Osteoblast (primary cell): ENCODE results near the gene PRTFDC1. TPM values are rescaled to one million over a fixed set of nuclear protein-coding genes. Genes with fewer than 3 reads are reported as not detected.

ENCODE experiments used
- DNase-seq: peaks from one replicate; pipeline ENCODE4 v3.0.0; 2011; ENCODE audit warnings: low spot score, mixed read lengths; ENCODE audit not compliant: insufficient read length; ENCODE audit errors: missing footprints
- H2AFZ ChIP-seq: 2 replicates; pipeline ENCODE4 v1.6.0; 2011; ENCODE audit warnings: mild to moderate bottlenecking, low read length
- H3K27ac ChIP-seq: 2 replicates; pipeline ENCODE4 v1.5.1; 2011; ENCODE audit warnings: mild to moderate bottlenecking, low read depth, low read length, moderate library complexity
- H3K27me3 ChIP-seq: 2 replicates; pipeline ENCODE4 v1.6.0; 2012; ENCODE audit warnings: mild to moderate bottlenecking, control low read depth, inconsistent platforms, low read length, moderate library complexity; ENCODE audit not compliant: insufficient read depth
- H3K36me3 ChIP-seq: 2 replicates; pipeline ENCODE4 v1.5.1; 2011; ENCODE audit warnings: mild to moderate bottlenecking, low read length, control low read depth, moderate library complexity; ENCODE audit not compliant: insufficient read depth
- H3K4me1 ChIP-seq: 2 replicates; pipeline ENCODE4 v1.5.1; 2011; ENCODE audit warnings: mild to moderate bottlenecking, low read length, control low read depth, moderate library complexity; ENCODE audit not compliant: insufficient read depth
- H3K4me2 ChIP-seq: 2 replicates; pipeline ENCODE4 v1.6.0; 2011; ENCODE audit warnings: mild to moderate bottlenecking, low read length; ENCODE audit not compliant: insufficient read depth
- H3K4me3 ChIP-seq: fragments of 200-600 bp; sonication (generic); 3 replicates; pipeline ENCODE4 v1.5.1; 2012; ENCODE audit warnings: mild to moderate bottlenecking, low read length, inconsistent platforms; ENCODE audit not compliant: insufficient read depth
- H3K79me2 ChIP-seq: 2 replicates; pipeline ENCODE4 v1.6.0; 2012; ENCODE audit warnings: mild to moderate bottlenecking, low read length, control low read depth, inconsistent platforms; ENCODE audit not compliant: insufficient read depth
- H3K9me3 ChIP-seq: 2 replicates; pipeline ENCODE4 v1.5.1; 2011; ENCODE audit warnings: low read depth, low read length, control low read depth
- H4K20me1 ChIP-seq: 2 replicates; pipeline ENCODE4 v1.6.0; 2012; ENCODE audit warnings: mild to moderate bottlenecking, low read length, control low read depth; ENCODE audit not compliant: insufficient read depth
- CTCF ChIP-seq: IDR thresholded peaks from 2 replicates; pipeline ENCODE4 v1.5.1; 2011; ENCODE audit warnings: mild to moderate bottlenecking, low read depth, low read length, moderate library complexity; ENCODE audit errors: extremely low read depth
- total RNA-seq: library from RNA; depleted of rRNA; stranded (reverse); fragments of >200 nt; gene quantifications from 2 replicates; pipeline ENCODE4 v1.2.3, GENCODE V29; 2012

The PRTFDC1 gene
- total RNA-seq, 1 donor, result 5.1 TPM

- no peak for DNase-seq
- Histone ChIP-seq H3K27ac (no peak overlapping the region), H3K4me2 (no peak overlapping the region), H3K9me3 (no peaks in the 10 kb centered on the region), H2AFZ (no peak overlapping the region), H3K4me3 (no peak overlapping the region), H3K79me2 (no peaks in the 10 kb centered on the region), H3K4me1 (no peaks in the 10 kb centered on the region), H4K20me1 (no peaks in the 10 kb centered on the region), H3K36me3 (no peaks in the 10 kb centered on the region), H3K27me3 (no peaks in the 10 kb centered on the region)
- TF ChIP-seq CTCF, result no peak
Measured at GRCh38 chr10:24938525-24938924, 13.9 kb downstream of the PRTFDC1 start.

GRCh38 chr10:24938076-24938475 lies 14.3 kb downstream of the PRTFDC1 start:
- TF ChIP-seq CTCF, result no peak
- no peaks in the 10 kb centered on the region for H3K4me1 ChIP-seq
- no peaks in the 10 kb centered on the region for H3K79me2 ChIP-seq
- no peaks in the 10 kb centered on the region for H3K36me3 ChIP-seq
- no peaks in the 10 kb centered on the region for H3K27me3 ChIP-seq
- no peak for DNase-seq
- no peak overlapping the region for H2AFZ ChIP-seq
- no peak overlapping the region for H3K27ac ChIP-seq
- no peak overlapping the region for H3K4me3 ChIP-seq
- H3K4me2 ChIP-seq, result no peak overlapping the region
- no peaks in the 10 kb centered on the region for H3K9me3 ChIP-seq
- H4K20me1 ChIP-seq, result no peaks in the 10 kb centered on the region

- TF ChIP-seq CTCF, result no peak
- no peak overlapping the region for H3K4me2 ChIP-seq
- DNase-seq, result no peak
- no peaks in the 10 kb centered on the region for H3K27me3 ChIP-seq
- H2AFZ ChIP-seq, result no peak overlapping the region
- no peaks in the 10 kb centered on the region for H3K79me2 ChIP-seq
- no peak overlapping the region for H3K27ac ChIP-seq
- no peaks in the 10 kb centered on the region for H4K20me1 ChIP-seq
- no peaks in the 10 kb centered on the region for H3K9me3 ChIP-seq
- H3K36me3 ChIP-seq, result no peaks in the 10 kb centered on the region
- no peaks in the 10 kb centered on the region for H3K4me1 ChIP-seq
- no peak overlapping the region for H3K4me3 ChIP-seq
Measured at GRCh38 chr10:24935504-24936292, 16.7 kb downstream of the PRTFDC1 start.

- H3K36me3 ChIP-seq, result no peaks in the 10 kb centered on the region
- H3K4me2 ChIP-seq, result no peak overlapping the region
- no peaks in the 10 kb centered on the region for H3K79me2 ChIP-seq
Measured at GRCh38 chr10:24931236-24931635, 21.2 kb downstream of the PRTFDC1 start.

More at GRCh38 chr10:24931236-24931635, 21.2 kb downstream of the PRTFDC1 start:
- no peak for DNase-seq
- H3K27me3 ChIP-seq, result peaks cover 4% of the 10 kb centered on the region
- H3K4me3 ChIP-seq, result no peak overlapping the region
- no peaks in the 10 kb centered on the region for H4K20me1 ChIP-seq
- H3K4me1 ChIP-seq, result peaks cover 13% of the 10 kb centered on the region
- no peak for TF ChIP-seq CTCF
- no peaks in the 10 kb centered on the region for H3K9me3 ChIP-seq
- H2AFZ ChIP-seq, result no peak overlapping the region
- H3K27ac ChIP-seq, result no peak overlapping the region
